ENCODE data around the gene GJA4.
A peak's percentile ranks its signal among the peaks of the same experiment; 100 is the strongest.

The GJA4 gene

DNA sequence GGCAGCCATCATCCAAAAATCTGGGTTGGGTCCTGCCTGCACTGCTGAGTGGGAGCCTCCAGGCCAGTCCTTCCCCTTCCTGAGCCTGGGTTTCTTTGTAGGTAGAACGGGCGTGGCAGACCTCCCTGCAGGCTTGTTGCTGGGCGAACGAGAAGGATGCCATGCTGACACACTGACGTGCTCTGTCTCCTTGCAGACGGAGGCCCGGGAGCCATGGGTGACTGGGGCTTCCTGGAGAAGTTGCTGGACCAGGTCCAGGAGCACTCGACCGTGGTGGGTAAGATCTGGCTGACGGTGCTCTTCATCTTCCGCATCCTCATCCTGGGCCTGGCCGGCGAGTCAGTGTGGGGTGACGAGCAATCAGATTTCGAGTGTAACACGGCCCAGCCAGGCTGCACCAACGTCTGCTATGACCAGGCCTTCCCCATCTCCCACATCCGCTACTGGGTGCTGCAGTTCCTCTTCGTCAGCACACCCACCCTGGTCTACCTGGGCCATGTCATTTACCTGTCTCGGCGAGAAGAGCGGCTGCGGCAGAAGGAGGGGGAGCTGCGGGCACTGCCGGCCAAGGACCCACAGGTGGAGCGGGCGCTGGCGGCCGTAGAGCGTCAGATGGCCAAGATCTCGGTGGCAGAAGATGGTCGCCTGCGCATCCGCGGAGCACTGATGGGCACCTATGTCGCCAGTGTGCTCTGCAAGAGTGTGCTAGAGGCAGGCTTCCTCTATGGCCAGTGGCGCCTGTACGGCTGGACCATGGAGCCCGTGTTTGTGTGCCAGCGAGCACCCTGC is 1.4 kb downstream of the GJA4 start:
- Histone ChIP-seq H2BK120ac (ENCODE audit: low read depth, low read length) (no peak overlapping the region), H3K27ac (ENCODE audit: low read length, poor library complexity, severe bottlenecking) (no peak overlapping the region), H3K18ac (ENCODE audit: low read depth in 1 of 2, low read length in 2 of 2) (no peak overlapping the region), H2AK5ac (ENCODE audit: low read length, severe bottlenecking) (no peak overlapping the region), H2AFZ (ENCODE audit: low read depth, low read length) (no peak overlapping the region), H3K14ac (ENCODE audit: low read length in 2 of 2) (no peak overlapping the region), H3K9ac (ENCODE audit: low read length) (no peak overlapping the region), H3K36me3 (ENCODE audit: control insufficient read depth in 1 of 2, insufficient read depth in 2 of 2, low read depth in 1 of 2, low read length in 2 of 2) (peaks cover 0 to 2% of the 10 kb centered on the region in 2 experiments), H3K4ac (ENCODE audit: low read depth in 1 of 2, low read length in 2 of 2) (no peak overlapping the region), H3K9me3 (ENCODE audit: control insufficient read depth, low read length) (peaks cover 5% of the 10 kb centered on the region), H3K4me3 (ENCODE audit: insufficient read depth in 1 of 2, low read depth in 1 of 2, low read length in 2 of 2) (no peak overlapping the region), H4K91ac (ENCODE audit: low read length) (no peak overlapping the region), H3K27me3 (ENCODE audit: control insufficient read depth in 1 of 2, insufficient read depth in 1 of 2, low read length in 2 of 2) (peaks cover 26 to 58% of the 10 kb centered on the region in 2 experiments), H3K4me2 (ENCODE audit: low read length, poor library complexity, severe bottlenecking) (no peak overlapping the region), H4K8ac (ENCODE audit: low read length) (no peak overlapping the region), H3K23ac (ENCODE audit: low read length in 2 of 2) (no peak overlapping the region), H2BK15ac (ENCODE audit: low read depth, poor library complexity, severe bottlenecking) (no peak overlapping the region), H3K79me1 (replicated peaks; ENCODE audit: low read length, poor library complexity, severe bottlenecking) (no peaks in the 10 kb centered on the region), H2BK5ac (ENCODE audit: low read depth, low read length, poor library complexity, severe bottlenecking) (no peak overlapping the region), H2BK12ac (ENCODE audit: low read length in 2 of 2) (no peak overlapping the region), H3K4me1 (ENCODE audit: control insufficient read depth, insufficient read depth, low read depth, low read length) (no peaks in the 10 kb centered on the region)
- WGBS = 92% methylated on average over 40 of the region's 40 CpGs
- DNase-seq = no peak

DNA sequence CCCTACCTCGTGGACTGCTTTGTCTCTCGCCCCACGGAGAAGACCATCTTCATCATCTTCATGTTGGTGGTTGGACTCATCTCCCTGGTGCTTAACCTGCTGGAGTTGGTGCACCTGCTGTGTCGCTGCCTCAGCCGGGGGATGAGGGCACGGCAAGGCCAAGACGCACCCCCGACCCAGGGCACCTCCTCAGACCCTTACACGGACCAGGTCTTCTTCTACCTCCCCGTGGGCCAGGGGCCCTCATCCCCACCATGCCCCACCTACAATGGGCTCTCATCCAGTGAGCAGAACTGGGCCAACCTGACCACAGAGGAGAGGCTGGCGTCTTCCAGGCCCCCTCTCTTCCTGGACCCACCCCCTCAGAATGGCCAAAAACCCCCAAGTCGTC is 2.0 kb downstream of the GJA4 start:
- no peak overlapping the region for H3K23ac ChIP-seq (ENCODE audit: low read length in 2 of 2)

DNA sequence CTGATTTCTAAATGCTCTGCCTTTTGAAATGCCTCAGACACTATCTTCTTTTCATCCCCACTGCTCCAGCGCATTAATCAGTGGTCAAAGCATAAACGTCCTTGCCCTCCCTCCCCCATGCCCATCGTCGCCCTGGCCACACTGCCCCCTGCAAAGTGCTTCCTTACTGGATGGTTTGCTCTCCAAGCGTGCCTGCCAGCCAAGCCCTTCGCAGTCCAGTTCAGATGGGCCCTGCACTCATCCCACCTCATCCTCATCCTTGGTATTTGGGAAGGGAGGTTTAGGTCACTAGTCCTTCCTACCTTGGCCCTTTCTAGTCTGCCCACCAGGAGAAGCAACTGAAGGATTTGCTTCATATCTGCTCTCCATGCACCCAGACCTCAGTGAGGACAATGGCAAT is 3.1 kb downstream of the GJA4 start:
- no peak for DNase-seq
- Histone ChIP-seq H2BK12ac (ENCODE audit: low read length in 2 of 2) (no peak overlapping the region), H2BK120ac (ENCODE audit: low read depth, low read length) (no peak overlapping the region), H3K23ac (ENCODE audit: low read length in 2 of 2) (no peak overlapping the region), H3K14ac (ENCODE audit: low read length in 2 of 2) (no peak overlapping the region), H3K4me2 (ENCODE audit: low read length, poor library complexity, severe bottlenecking) (no peak overlapping the region), H3K9ac (ENCODE audit: low read length) (no peak overlapping the region), H2BK5ac (ENCODE audit: low read depth, low read length, poor library complexity, severe bottlenecking) (no peak overlapping the region), H2BK15ac (ENCODE audit: low read depth, poor library complexity, severe bottlenecking) (no peak overlapping the region), H3K4me3 (ENCODE audit: insufficient read depth in 1 of 2, low read depth in 1 of 2, low read length in 2 of 2) (no peak overlapping the region), H4K8ac (ENCODE audit: low read length) (no peak overlapping the region), H3K27ac (ENCODE audit: low read length, poor library complexity, severe bottlenecking) (no peak overlapping the region), H3K79me1 (replicated peaks; ENCODE audit: low read length, poor library complexity, severe bottlenecking) (no peaks in the 10 kb centered on the region), H2AK5ac (ENCODE audit: low read length, severe bottlenecking) (no peak overlapping the region), H3K36me3 (ENCODE audit: control insufficient read depth in 1 of 2, insufficient read depth in 2 of 2, low read depth in 1 of 2, low read length in 2 of 2) (peaks cover 0 to 2% of the 10 kb centered on the region in 2 experiments), H3K4ac (ENCODE audit: low read depth in 1 of 2, low read length in 2 of 2) (no peak overlapping the region), H4K91ac (ENCODE audit: low read length) (peak overlapping the region; percentile 30), H3K27me3 (ENCODE audit: control insufficient read depth in 1 of 2, insufficient read depth in 1 of 2, low read length in 2 of 2) (peaks cover 23 to 52% of the 10 kb centered on the region in 2 experiments), H3K9me3 (ENCODE audit: control insufficient read depth, low read length) (no peaks in the 10 kb centered on the region), H2AFZ (ENCODE audit: low read depth, low read length) (no peak overlapping the region), H3K4me1 (ENCODE audit: control insufficient read depth, insufficient read depth, low read depth, low read length) (no peaks in the 10 kb centered on the region), H3K18ac (ENCODE audit: low read depth in 1 of 2, low read length in 2 of 2) (no peak overlapping the region)
- 92% methylated on average over 6 of the region's 6 CpGs for WGBS

More for the DNA sequence above, 2.0 kb downstream of the GJA4 start:
- Histone ChIP-seq H4K91ac (ENCODE audit: low read length) (no peak overlapping the region), H3K18ac (ENCODE audit: low read depth in 1 of 2, low read length in 2 of 2) (no peak overlapping the region), H3K4ac (ENCODE audit: low read depth in 1 of 2, low read length in 2 of 2) (no peak overlapping the region), H2AFZ (ENCODE audit: low read depth, low read length) (no peak overlapping the region), H2BK12ac (ENCODE audit: low read length in 2 of 2) (no peak overlapping the region), H3K36me3 (ENCODE audit: control insufficient read depth in 1 of 2, insufficient read depth in 2 of 2, low read depth in 1 of 2, low read length in 2 of 2) (peaks cover 0 to 2% of the 10 kb centered on the region in 2 experiments), H3K14ac (ENCODE audit: low read length in 2 of 2) (no peak overlapping the region), H3K27ac (ENCODE audit: low read length, poor library complexity, severe bottlenecking) (no peak overlapping the region), H4K8ac (ENCODE audit: low read length) (no peak overlapping the region), H3K9me3 (ENCODE audit: control insufficient read depth, low read length) (peaks cover 5% of the 10 kb centered on the region), H2BK15ac (ENCODE audit: low read depth, poor library complexity, severe bottlenecking) (no peak overlapping the region), H3K79me1 (replicated peaks; ENCODE audit: low read length, poor library complexity, severe bottlenecking) (no peaks in the 10 kb centered on the region), H2BK5ac (ENCODE audit: low read depth, low read length, poor library complexity, severe bottlenecking) (no peak overlapping the region), H3K4me2 (ENCODE audit: low read length, poor library complexity, severe bottlenecking) (no peak overlapping the region), H2BK120ac (ENCODE audit: low read depth, low read length) (no peak overlapping the region), H3K27me3 (ENCODE audit: control insufficient read depth in 1 of 2, insufficient read depth in 1 of 2, low read length in 2 of 2) (peaks cover 26 to 58% of the 10 kb centered on the region in 2 experiments), H3K9ac (ENCODE audit: low read length) (no peak overlapping the region), H2AK5ac (ENCODE audit: low read length, severe bottlenecking) (no peak overlapping the region), H3K4me1 (ENCODE audit: control insufficient read depth, insufficient read depth, low read depth, low read length) (no peaks in the 10 kb centered on the region), H3K4me3 (ENCODE audit: insufficient read depth in 1 of 2, low read depth in 1 of 2, low read length in 2 of 2) (no peak overlapping the region)
- no peak for DNase-seq
- WGBS = 86% methylated on average over 12 of the region's 12 CpGs

DNA sequence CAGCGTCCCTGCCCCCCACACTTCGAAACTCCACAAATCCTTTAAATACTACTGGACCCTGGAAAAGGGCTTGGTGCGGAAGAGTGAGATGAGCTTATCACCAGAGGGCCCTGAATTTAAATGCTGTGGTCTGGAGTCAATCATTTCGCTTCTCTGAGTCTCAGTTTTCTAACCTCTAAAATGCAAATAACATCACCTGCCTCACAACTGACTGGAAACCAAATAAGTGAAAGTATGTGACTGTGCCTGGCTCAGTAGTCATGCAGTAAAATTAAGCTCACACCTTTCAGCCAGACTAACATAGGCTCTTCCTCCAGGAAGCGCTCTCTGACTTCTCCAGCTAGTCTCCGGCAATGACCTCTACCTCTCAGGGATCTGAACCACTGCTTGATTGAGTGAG is 4.2 kb downstream of the GJA4 start:
- no peak overlapping the region for H2AFZ ChIP-seq (ENCODE audit: low read depth, low read length)
- no peak for DNase-seq
- H3K27ac ChIP-seq (ENCODE audit: low read length, poor library complexity, severe bottlenecking) = no peak overlapping the region
- peaks cover 0 to 2% of the 10 kb centered on the region in 2 experiments for H3K36me3 ChIP-seq (ENCODE audit: control insufficient read depth in 1 of 2, insufficient read depth in 2 of 2, low read depth in 1 of 2, low read length in 2 of 2)
- H4K8ac ChIP-seq (ENCODE audit: low read length) = no peak overlapping the region
- no peak overlapping the region for H2AK5ac ChIP-seq (ENCODE audit: low read length, severe bottlenecking)
- H3K79me1 ChIP-seq (replicated peaks; ENCODE audit: low read length, poor library complexity, severe bottlenecking) = no peaks in the 10 kb centered on the region
- WGBS = 72% methylated on average over 5 of the region's 6 CpGs
- H3K14ac ChIP-seq (ENCODE audit: low read length in 2 of 2) = no peak overlapping the region
- H3K4ac ChIP-seq (ENCODE audit: low read depth in 1 of 2, low read length in 2 of 2) = no peak overlapping the region
- H3K18ac ChIP-seq (ENCODE audit: low read depth in 1 of 2, low read length in 2 of 2) = no peak overlapping the region
- H4K91ac ChIP-seq (ENCODE audit: low read length) = no peak overlapping the region
- no peak overlapping the region for H2BK5ac ChIP-seq (ENCODE audit: low read depth, low read length, poor library complexity, severe bottlenecking)
- H3K23ac ChIP-seq (ENCODE audit: low read length in 2 of 2) = no peak overlapping the region
- H3K4me1 ChIP-seq (ENCODE audit: control insufficient read depth, insufficient read depth, low read depth, low read length) = no peaks in the 10 kb centered on the region
- no peak overlapping the region for H2BK15ac ChIP-seq (ENCODE audit: low read depth, poor library complexity, severe bottlenecking)
- H3K4me3 ChIP-seq (ENCODE audit: insufficient read depth in 1 of 2, low read depth in 1 of 2, low read length in 2 of 2) = no peak overlapping the region
- no peak overlapping the region for H2BK12ac ChIP-seq (ENCODE audit: low read length in 2 of 2)
- H3K9ac ChIP-seq (ENCODE audit: low read length) = no peak overlapping the region
- H3K27me3 ChIP-seq (ENCODE audit: control insufficient read depth in 1 of 2, insufficient read depth in 1 of 2, low read length in 2 of 2) = peaks cover 16 to 41% of the 10 kb centered on the region in 2 experiments
- no peak overlapping the region for H2BK120ac ChIP-seq (ENCODE audit: low read depth, low read length)
- H3K4me2 ChIP-seq (ENCODE audit: low read length, poor library complexity, severe bottlenecking) = no peak overlapping the region
- H3K9me3 ChIP-seq (ENCODE audit: control insufficient read depth, low read length) = no peaks in the 10 kb centered on the region

Measured in mesenchymal stem cell (in vitro differentiated cells and primary cell).